Measurements from ENCODE around the gene KCNB1.

- TF ChIP-seq, protein P1, sequence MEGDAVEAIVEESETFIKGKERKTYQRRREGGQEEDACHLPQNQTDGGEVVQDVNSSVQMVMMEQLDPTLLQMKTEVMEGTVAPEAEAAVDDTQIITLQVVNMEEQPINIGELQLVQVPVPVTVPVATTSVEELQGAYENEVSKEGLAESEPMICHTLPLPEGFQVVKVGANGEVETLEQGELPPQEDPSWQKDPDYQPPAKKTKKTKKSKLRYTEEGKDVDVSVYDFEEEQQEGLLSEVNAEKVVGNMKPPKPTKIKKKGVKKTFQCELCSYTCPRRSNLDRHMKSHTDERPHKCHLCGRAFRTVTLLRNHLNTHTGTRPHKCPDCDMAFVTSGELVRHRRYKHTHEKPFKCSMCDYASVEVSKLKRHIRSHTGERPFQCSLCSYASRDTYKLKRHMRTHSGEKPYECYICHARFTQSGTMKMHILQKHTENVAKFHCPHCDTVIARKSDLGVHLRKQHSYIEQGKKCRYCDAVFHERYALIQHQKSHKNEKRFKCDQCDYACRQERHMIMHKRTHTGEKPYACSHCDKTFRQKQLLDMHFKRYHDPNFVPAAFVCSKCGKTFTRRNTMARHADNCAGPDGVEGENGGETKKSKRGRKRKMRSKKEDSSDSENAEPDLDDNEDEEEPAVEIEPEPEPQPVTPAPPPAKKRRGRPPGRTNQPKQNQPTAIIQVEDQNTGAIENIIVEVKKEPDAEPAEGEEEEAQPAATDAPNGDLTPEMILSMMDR (conservative IDR thresholded peaks at IDR 0.05; ENCODE audit: low read length), result no peak
- TF ChIP-seq EZH2phosphoT487 (IDR thresholded peaks at IDR 0.05; ENCODE audit: borderline replicate concordance), result no peak
Measured at GRCh38 chr20:49380337-49380780, 102.1 kb downstream of the KCNB1 start.

Measured in Loucy (cell line).